Keratinocyte (primary cell): Measurements from ENCODE around the gene CORO1C.

Source experiments
- CTCF ChIP-seq, 3 experiments: IDR thresholded peaks in 1 of 3; conservative IDR thresholded peaks in 1 of 3; optimal IDR thresholded peaks in 1 of 3; 2 replicates in 2 of 3; 3 replicates in 1 of 3; pipeline versions ENCODE3 to v1.5.1; 2011; ENCODE audit warnings: low read length in 3 of 3, mild to moderate bottlenecking in 3 of 3, moderate library complexity in 2 of 3, control low read depth in 1 of 3, inconsistent platforms in 1 of 3; ENCODE audit not compliant: insufficient read depth in 2 of 3; ENCODE audit errors: extremely low read depth in 1 of 3
- EZH2 ChIP-seq: IDR thresholded peaks from one replicate; pipeline ENCODE4 v1.6.1; 2012; ENCODE audit warnings: inconsistent platforms, mild to moderate bottlenecking, low read length, moderate library complexity

- TF ChIP-seq CTCF (optimal IDR thresholded peaks at IDR 0.05 in 1 of 3, IDR thresholded peaks at IDR 0.05 in 1 of 3, conservative IDR thresholded peaks at IDR 0.05 in 1 of 3; ENCODE audit: extremely low read depth in 1 of 3, insufficient read depth in 2 of 3, low read length in 3 of 3) (no peak), EZH2 (no peak)
Observed at GRCh38 chr12:108717243-108717642, 14.1 kb downstream of the CORO1C start.
